ENCODE results near the gene PLCL2.
"Not testable (repeated sequence)": the region's sequence is repeated elsewhere in the genome, so short reads cannot be mapped to it uniquely, and the experiment has no call there.

Gene PLCL2

DNA sequence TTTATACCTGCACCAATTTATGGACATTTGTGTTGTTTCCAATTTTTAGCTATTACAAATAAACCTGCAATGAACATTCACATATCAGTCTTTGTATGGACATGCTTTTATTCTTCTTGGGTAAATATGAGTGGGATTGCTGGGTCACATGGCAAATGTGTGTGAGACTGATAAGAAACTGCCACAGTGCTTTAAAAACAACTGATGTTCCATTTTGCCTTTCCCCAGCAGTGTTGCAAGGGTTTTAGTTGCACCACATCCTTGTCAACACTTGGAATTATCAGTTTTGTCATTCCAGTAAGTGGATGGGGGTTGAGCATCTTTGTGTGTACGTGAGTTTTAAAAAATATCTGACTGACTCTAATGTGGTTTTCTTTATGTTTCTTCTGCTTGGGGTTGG is 191.2 kb downstream of the PLCL2 start:
- DNase-seq (ENCODE audit: low read depth in 3 of 3) = no peak

GRCh38 chr3:17076940-17077605 is 192.3 kb downstream of the PLCL2 start:
- DNase-seq (ENCODE audit: low read depth in 3 of 3) = no peak

- no peak for DNase-seq (ENCODE audit: low read depth in 3 of 3)
Measured at GRCh38 chr3:17077606-17078005, 192.9 kb downstream of the PLCL2 start.

DNA sequence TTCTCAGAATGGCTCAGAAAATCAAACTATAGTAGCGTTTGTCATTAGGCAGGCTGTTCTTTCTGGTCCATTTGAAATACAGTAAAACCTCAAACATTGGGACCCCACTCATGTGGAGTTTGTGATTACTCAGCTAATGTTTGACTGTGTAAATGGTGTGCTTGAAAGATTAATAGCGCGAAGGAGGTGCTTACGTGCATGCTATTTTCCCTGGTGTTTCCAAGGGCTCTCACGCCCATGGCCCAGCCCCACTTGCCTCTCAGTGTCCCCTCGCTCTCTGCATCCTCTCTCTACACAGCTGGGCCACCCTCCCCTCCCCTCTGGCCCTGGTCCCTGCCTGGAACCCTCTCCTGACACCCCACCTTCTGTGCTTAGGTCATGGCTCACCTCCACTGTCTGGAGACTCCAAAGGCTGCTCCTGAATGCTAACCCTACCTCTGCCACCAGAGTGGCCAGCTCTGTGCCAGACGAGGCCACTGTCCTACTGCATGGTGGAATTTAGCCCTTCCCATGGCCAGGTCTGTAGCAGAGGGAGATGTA is 194.2 kb downstream of the PLCL2 start:
- DNase-seq (ENCODE audit: low read depth in 3 of 3) = no peak

GRCh38 chr3:17079933-17080332 is 195.2 kb downstream of the PLCL2 start:
- no peak for DNase-seq (ENCODE audit: low read depth in 3 of 3)

- DNase-seq (ENCODE audit: low read depth in 3 of 3) = no peak
Measured at GRCh38 chr3:17081520-17081919, 196.8 kb downstream of the PLCL2 start.

GRCh38 chr3:17087509-17087908 is 202.8 kb downstream of the PLCL2 start:
- no peak for DNase-seq (ENCODE audit: low read depth in 3 of 3)

DNA sequence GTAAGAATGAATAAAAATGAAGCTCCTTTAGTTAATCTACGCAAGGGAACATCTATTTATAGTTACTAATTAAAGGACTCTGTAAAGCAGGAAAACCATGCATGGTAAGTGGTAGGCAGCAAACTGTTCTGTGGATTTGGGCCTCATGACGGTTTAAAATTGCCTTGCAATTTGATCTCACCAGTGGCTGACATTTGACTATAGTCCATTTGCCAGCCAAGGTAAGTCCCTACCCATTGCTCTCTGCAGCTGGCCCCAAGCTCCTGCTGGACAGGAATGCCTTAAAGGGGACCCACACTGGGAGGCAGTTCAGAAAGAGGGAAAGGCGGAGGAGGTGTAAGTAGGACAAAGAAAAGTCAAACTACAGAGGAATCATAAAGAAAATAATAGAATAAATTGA is 203.3 kb downstream of the PLCL2 start:
- no peak for DNase-seq (ENCODE audit: low read depth in 3 of 3)

GRCh38 chr3:17088602-17089313 is 204.0 kb downstream of the PLCL2 start:
- DNase-seq (ENCODE audit: low read depth in 3 of 3) = peak in 1 of 3 experiments; percentile 4

DNA sequence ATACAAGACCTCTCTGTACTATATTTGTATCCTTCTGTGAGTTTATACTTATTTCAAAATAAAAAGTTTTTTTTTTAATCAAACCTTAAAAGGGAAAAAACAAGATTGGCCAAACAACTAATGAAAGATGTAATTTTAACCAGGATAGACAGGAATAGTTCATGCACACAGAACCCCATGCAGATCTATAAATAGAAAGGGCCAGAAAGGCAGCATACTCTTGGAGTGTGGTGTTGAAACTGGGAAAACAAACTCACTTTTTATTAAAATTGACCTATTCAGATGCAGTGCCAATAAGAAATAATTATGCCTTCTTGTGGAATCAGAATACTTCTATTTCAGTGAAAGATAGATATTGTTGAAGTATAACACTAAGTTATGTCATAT is 204.6 kb downstream of the PLCL2 start:
- DNase-seq (ENCODE audit: low read depth in 3 of 3) = no peak

DNA sequence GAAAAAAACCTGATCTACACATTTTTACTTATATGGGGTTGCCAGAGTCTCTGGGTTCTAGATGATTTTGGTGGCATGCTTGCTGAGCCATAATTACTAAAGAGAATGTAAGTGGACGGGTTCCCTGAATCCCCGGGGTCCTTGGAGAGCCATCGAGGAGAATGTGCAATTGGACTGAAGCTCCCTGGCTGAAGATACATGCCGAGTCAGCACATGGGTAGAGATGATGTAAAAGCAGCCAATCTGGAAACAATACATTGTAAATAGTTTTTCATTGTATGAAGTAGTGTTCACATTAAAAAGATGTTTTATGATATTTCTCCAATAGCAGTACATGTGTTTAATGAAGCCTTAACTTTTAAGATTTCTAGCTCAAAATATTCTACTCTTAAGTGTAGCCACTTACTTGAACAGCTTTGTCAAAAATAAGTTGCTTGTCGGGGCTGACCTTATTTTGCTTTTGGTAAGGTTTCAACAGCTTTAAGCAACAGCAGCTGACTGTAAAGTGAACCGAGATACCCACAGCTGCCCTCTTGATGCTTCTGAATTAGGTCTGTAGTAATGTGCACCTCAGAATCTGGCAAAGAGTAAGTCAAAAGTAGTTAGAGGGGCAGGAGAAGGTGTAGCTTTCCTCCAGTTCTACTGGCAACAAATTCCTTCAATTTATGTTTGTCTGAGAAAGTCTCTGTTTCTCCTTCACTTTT is 205.7 kb downstream of the PLCL2 start:
- no peak for DNase-seq (ENCODE audit: low read depth in 3 of 3)

DNA sequence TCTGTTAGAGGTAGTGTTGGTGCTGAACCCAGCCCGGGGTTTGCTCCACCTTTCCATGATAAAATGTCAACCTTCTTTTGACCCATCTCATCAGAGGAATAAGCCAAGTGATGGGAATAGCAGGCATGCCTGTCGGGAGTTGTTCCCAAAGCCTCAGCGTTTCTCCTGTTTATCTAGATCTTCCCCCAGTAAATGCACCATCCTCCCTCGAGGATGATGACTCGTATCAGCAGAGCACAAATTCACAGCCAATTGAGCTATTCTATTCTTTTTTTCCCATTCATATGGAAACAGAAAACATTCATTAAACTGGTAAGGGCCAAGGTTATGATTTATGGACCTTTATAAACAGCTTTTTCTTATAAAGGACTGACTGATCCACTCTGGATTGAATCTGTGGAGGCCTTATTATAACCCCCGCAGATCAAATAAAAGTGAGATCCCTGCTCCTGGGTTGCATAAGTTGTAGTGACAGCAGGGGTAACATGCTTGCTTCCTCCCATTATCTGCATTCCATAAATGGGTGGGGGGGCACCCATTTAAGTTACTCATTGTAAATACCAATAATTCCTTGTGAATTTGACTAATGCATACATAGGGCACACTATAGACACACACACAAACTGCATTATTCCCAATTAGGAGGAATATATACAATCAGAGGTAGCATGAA is 207.3 kb downstream of the PLCL2 start:
- no peak for DNase-seq (ENCODE audit: low read depth in 3 of 3)

- no peak for DNase-seq (ENCODE audit: low read depth in 3 of 3)
Measured at GRCh38 chr3:17092583-17092933, 207.8 kb downstream of the PLCL2 start.

- DNase-seq (ENCODE audit: low read depth in 3 of 3) = no peak
Measured at GRCh38 chr3:17094551-17094950, 209.8 kb downstream of the PLCL2 start.

DNA sequence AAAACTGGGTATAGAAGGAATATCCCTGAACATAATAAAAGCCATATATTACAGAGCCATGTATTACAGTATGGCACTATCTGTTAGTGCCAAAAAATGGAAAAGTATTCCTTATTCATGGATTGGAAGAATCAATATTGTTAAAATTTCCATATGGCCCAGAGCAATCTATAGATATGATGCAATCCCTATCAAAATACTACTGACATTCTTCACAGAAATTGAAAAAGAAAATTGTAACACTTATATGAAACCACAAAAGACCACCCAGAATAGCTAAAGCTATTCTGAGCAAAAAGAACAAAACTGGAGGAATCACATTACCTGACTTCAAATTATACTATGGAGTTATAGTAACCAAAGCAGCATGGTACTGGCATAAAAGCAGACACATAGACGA is 218.8 kb downstream of the PLCL2 start:
- DNase-seq (ENCODE audit: low read depth in 3 of 3) = no peak

- not testable (repeated sequence) for DNase-seq (ENCODE audit: low read depth in 3 of 3)
Measured at GRCh38 chr3:17106801-17107200, 222.0 kb downstream of the PLCL2 start.

DNA sequence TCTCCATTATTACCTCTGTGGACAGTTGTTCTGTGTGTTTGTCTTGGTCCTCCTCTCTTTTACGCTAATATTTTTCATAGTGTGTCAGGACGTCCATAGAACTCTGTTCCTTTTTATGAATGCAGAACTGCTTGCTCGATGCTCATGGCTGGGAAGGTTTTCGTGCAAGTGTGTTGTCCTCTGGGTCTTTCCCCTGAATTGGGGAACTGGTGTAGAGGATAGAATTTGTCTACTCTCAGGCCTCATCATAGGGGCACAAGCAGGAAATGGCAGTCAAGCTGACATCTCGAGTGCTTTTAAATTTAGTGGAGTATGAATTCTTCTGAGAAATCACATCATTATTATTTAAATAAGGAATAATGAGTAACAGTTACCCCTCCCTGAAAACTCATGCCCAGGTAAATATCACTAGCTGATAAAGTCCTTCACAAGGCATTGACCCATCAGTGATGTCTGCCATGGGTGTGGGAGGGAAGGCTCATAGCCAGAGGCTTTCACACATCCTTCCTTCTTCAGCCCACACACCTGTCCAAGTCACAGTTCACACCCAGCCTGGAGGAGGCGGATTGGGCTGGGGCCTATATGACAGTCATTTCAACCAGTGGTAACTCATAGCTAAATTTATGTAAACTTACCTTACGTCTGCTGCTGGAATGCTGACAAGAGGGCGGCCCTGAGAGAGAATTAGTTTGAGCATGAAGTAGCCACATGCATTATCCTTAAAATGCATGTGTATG is 226.1 kb downstream of the PLCL2 start:
- no peak for DNase-seq (ENCODE audit: low read depth in 3 of 3)

- DNase-seq (ENCODE audit: low read depth in 3 of 3) = no peak
Measured at GRCh38 chr3:17111586-17111985, 226.8 kb downstream of the PLCL2 start.

GRCh38 chr3:17115186-17115585 is 230.4 kb downstream of the PLCL2 start:
- DNase-seq (ENCODE audit: low read depth in 3 of 3) = no peak

- DNase-seq (ENCODE audit: low read depth in 3 of 3) = no peak
Measured at GRCh38 chr3:17116007-17116600, 231.3 kb downstream of the PLCL2 start.

DNA sequence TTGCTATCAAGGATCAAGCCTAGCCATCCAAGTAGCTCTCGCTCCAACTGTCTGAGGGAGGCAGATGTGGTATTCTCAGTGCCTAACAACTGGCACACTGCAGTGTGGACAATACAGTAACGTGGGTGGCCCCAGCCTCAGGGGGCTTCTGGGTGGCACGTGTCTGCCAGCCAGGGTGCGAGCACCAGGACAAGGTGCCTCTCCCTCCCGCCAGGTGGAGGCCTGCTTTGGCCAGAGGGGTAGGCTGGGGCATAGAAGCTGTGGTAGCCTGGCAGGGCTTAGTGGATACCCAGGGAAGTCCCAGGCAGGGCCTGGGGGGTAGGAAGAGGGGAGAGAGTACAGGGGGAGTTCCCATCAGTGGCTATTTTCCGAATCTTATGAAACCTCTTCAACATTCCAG is 234.0 kb downstream of the PLCL2 start:
- no peak for DNase-seq (ENCODE audit: low read depth in 3 of 3)

All from stimulated activated CD4-positive, alpha-beta T cell treated with anti-CD3 and anti-CD28 coated beads, TNF-alpha, amount 100 ng/mL, for 4 hours (primary cell).